Measurements from ENCODE around the gene WDR12. TPM values are rescaled to one million over a fixed set of nuclear protein-coding genes. Genes with fewer than 3 reads are reported as not detected.
"Not testable (repeated sequence)": the region's sequence is repeated elsewhere in the genome, so short reads cannot be mapped to it uniquely, and the experiment has no call there.

The WDR12 gene
- total and polyA plus RNA-seq, 9 of the 15 experiments (the other 6 are each of a cell fraction or from before 2014, with no cell fraction given), result 109 to 554 (median 174) TPM

DNA sequence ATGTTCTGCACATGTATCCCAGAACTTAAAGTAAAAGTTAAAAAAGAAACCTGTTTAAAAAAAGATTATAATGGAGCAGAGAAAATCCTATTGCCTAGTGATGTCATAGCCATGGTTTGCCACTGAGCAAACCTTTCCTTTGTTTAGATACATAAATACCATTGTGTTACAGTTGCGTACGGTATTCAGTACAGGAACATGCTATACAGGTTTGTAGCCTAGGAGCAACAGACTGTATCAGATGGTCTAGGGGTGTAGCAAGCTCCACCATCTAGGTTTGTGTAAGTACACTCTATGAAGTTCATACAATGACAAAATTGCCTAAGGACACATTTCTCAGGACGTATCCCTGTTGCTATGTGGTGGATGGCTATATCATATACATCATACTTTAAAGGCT lies 52.9 kb downstream of the WDR12 start:
- TF ChIP-seq FOXJ3 (CRISPR knock-in tag; IDR thresholded peaks at IDR 0.05), result no peak
- TF ChIP-seq, protein P1, sequence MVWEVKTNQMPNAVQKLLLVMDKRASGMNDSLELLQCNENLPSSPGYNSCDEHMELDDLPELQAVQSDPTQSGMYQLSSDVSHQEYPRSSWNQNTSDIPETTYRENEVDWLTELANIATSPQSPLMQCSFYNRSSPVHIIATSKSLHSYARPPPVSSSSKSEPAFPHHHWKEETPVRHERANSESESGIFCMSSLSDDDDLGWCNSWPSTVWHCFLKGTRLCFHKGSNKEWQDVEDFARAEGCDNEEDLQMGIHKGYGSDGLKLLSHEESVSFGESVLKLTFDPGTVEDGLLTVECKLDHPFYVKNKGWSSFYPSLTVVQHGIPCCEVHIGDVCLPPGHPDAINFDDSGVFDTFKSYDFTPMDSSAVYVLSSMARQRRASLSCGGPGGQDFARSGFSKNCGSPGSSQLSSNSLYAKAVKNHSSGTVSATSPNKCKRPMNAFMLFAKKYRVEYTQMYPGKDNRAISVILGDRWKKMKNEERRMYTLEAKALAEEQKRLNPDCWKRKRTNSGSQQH (CRISPR knock-in tag; IDR thresholded peaks at IDR 0.05), result no peak
- no peaks in the 10 kb centered on the region for H3K79me2 ChIP-seq (ENCODE audit: control insufficient read depth, insufficient read depth, low read length)
- in situ Hi-C loops (cut with MboI) (no loop called here), intact Hi-C loops (cut with micrococcal nuclease) (no loop called here)
- H3K4me1 ChIP-seq (replicated peaks in 1 of 2; ENCODE audit: control insufficient read depth in 2 of 2, insufficient read depth in 2 of 2, low read length in 2 of 2), result no peaks in the 10 kb centered on the region
- DNase-seq (ENCODE audit: extremely low read depth in 1 of 4, low spot score in 3 of 4) (no peak), ATAC-seq (no peak), FAIRE-seq (no peak)
- H3K27me3 ChIP-seq (ENCODE audit: control insufficient read depth in 2 of 2, insufficient read depth in 2 of 2, low read length in 2 of 2), result no peaks in the 10 kb centered on the region
- no peaks in the 10 kb centered on the region for H4K20me1 ChIP-seq (replicated peaks; ENCODE audit: control insufficient read depth, insufficient read depth, low read length)
- H3K9me1 ChIP-seq (ENCODE audit: control insufficient read depth, insufficient read depth, low read length), result no peaks in the 10 kb centered on the region
- 11% methylated on average over 3 of the region's 3 CpGs for WGBS (ENCODE audit: insufficient coverage, low coverage, missing lambda C conversion rate)
- H3K9me3 ChIP-seq (replicated peaks; ENCODE audit: control insufficient read depth, insufficient read depth, low read depth, low read length), result no peaks in the 10 kb centered on the region
- BruUV-seq (replicated peaks), result no TSS peak
- ChIA-PET CTCF (ENCODE audit: low intra/inter-chr PET ratio) (no interaction called here), POLR2A (interaction anchor here (1.0 kb wide), 1 partner anchor 10 kb away, joined by 3 read pairs; no protein-coding TSS in a partner anchor)
- H3K4me3 ChIP-seq, result no peak overlapping the region
- no peak overlapping the region for H3K4me2 ChIP-seq (ENCODE audit: insufficient read depth, low read length)
- no peak overlapping the region for H3K27ac ChIP-seq (ENCODE audit: extremely low read depth, low read depth, low read length)
- H2AFZ ChIP-seq (ENCODE audit: low read depth, low read length), result no peak overlapping the region
- no peaks in the 10 kb centered on the region for H3K36me3 ChIP-seq (ENCODE audit: control insufficient read depth, insufficient read depth, low read length)
- H3K9ac ChIP-seq (ENCODE audit: insufficient read depth in 1 of 2, low read depth in 2 of 2, low read length in 2 of 2), result no peak overlapping the region

DNA sequence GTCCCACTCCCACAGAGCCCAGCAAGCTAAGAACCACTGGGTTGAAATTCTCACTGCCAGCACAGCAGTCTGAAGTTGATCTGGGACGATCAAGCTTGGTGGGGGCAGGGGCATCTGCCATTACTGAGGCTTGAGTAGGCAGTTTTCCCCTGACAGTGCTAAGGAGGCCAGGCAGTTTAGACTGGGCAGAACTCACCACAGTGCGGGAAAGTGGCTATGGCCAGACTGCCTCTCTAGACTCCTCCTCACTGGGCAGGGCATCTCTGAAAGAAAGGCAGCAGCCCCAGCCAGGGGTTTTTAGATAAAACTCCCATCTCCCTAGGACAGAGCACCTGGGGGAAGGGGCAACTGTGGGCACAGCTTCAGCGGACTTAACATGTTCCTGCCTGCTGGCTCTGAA lies 62.1 kb downstream of the WDR12 start:
- FAIRE-seq; H3K27me3 ChIP-seq (ENCODE audit: control insufficient read depth in 2 of 2, insufficient read depth in 2 of 2, low read length in 2 of 2); H3K9me1 ChIP-seq (ENCODE audit: control insufficient read depth, insufficient read depth, low read length); DNase-seq (ENCODE audit: extremely low read depth in 1 of 4, low spot score in 3 of 4); BruUV-seq (replicated peaks); intact Hi-C loops (cut with micrococcal nuclease); in situ Hi-C loops (cut with MboI); H3K27ac ChIP-seq (ENCODE audit: extremely low read depth, low read depth, low read length); CTCF ChIA-PET (ENCODE audit: low intra/inter-chr PET ratio); H3K4me1 ChIP-seq (replicated peaks in 1 of 2; ENCODE audit: control insufficient read depth in 2 of 2, insufficient read depth in 2 of 2, low read length in 2 of 2); H3K4me3 ChIP-seq; H3K9ac ChIP-seq (ENCODE audit: insufficient read depth in 1 of 2, low read depth in 2 of 2, low read length in 2 of 2); H3K9me3 ChIP-seq (replicated peaks; ENCODE audit: control insufficient read depth, insufficient read depth, low read depth, low read length); H3K4me2 ChIP-seq (ENCODE audit: insufficient read depth, low read length); H4K20me1 ChIP-seq (replicated peaks; ENCODE audit: control insufficient read depth, insufficient read depth, low read length); H3K36me3 ChIP-seq (ENCODE audit: control insufficient read depth, insufficient read depth, low read length); H3K79me2 ChIP-seq (ENCODE audit: control insufficient read depth, insufficient read depth, low read length): not testable (repeated sequence)
- peak; percentile 51; the same call in 2 of the 3 replicates for ATAC-seq
- peak overlapping the region; percentile 79 for H2AFZ ChIP-seq (ENCODE audit: low read depth, low read length)
- POLR2A ChIA-PET, result interaction anchor here (0.6 kb wide), 1 partner anchor 393 kb away, joined by 3 read pairs; no protein-coding TSS in a partner anchor
- 14% methylated on average over 2 of the region's 3 CpGs for WGBS (ENCODE audit: insufficient coverage, low coverage, missing lambda C conversion rate)

Measured in K562 (cell line).